Choroid plexus epithelial cell (primary cell): Measurements from ENCODE around the gene ACBD3.

ENCODE experiments used
- DNase-seq: peaks from one replicate; pipeline ENCODE4 v3.0.0-alpha.2; 2010; ENCODE audit warnings: low read depth
- H3K4me3 ChIP-seq: 2 replicates; pipeline ENCODE4 v1.5.1; 2011; ENCODE audit warnings: low read depth, mild to moderate bottlenecking, control low read depth, low read length, moderate library complexity
- TF ChIP-seq, protein P1 (sequence below): conservative IDR thresholded peaks from 2 replicates; pipeline ENCODE4 v1.5.1; 2011; ENCODE audit warnings: low read depth, mild to moderate bottlenecking, control low read depth, inconsistent platforms, low read length, moderate library complexity

ACBD3 gene

DNA sequence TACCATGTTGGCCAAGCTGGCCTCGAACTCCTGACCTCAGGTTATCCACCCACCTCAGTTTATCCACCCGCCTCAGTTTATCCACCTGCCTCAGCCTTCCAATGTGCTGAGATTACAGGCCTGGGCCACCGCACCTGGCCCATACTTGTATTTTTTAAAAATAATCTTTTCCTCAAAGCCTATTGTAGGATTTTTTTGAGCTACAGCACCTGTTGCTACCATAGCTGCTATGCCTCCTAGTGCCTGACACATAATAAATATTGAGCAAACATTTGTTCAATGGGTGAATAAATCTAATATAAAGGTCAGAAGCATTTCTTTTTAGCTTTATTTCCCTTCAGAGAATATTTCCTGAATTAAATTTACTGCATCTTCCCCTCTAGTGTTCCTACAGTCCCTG, 15.7 kb upstream of the ACBD3 start:
- TF ChIP-seq, protein P1, sequence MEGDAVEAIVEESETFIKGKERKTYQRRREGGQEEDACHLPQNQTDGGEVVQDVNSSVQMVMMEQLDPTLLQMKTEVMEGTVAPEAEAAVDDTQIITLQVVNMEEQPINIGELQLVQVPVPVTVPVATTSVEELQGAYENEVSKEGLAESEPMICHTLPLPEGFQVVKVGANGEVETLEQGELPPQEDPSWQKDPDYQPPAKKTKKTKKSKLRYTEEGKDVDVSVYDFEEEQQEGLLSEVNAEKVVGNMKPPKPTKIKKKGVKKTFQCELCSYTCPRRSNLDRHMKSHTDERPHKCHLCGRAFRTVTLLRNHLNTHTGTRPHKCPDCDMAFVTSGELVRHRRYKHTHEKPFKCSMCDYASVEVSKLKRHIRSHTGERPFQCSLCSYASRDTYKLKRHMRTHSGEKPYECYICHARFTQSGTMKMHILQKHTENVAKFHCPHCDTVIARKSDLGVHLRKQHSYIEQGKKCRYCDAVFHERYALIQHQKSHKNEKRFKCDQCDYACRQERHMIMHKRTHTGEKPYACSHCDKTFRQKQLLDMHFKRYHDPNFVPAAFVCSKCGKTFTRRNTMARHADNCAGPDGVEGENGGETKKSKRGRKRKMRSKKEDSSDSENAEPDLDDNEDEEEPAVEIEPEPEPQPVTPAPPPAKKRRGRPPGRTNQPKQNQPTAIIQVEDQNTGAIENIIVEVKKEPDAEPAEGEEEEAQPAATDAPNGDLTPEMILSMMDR = no peak
- no peak for DNase-seq
- no peak overlapping the region for H3K4me3 ChIP-seq

DNA sequence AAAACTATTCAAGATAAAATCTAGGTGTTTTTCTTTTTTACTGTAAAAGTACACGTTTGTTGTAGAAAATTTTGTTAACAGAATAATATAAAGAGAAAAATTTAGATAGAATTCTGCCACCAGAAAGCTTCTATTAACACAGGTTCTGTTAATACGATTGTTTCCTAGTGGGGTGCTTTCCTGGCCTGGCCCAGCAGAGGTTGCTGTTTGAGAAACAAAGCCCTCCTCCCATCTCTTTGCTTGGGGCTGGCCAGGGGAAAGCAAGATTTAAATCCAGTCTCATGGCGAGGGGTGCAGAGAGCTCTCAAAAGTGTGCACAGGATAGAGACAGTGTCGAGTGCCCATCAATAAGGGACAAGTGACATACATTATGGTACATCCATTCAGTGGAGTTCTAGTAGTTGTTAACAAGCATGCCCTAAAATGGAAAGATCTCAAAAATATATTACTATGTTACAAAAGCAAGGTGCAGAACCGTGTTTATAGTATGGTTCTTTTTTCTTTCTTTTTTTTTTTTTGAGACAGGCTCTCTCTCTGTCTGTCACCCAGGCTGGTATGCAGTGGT, 14.6 kb upstream of the ACBD3 start:
- H3K4me3 ChIP-seq = no peak overlapping the region
- DNase-seq = peak; percentile 57
- TF ChIP-seq, protein P1 = peak; percentile 76

DNA sequence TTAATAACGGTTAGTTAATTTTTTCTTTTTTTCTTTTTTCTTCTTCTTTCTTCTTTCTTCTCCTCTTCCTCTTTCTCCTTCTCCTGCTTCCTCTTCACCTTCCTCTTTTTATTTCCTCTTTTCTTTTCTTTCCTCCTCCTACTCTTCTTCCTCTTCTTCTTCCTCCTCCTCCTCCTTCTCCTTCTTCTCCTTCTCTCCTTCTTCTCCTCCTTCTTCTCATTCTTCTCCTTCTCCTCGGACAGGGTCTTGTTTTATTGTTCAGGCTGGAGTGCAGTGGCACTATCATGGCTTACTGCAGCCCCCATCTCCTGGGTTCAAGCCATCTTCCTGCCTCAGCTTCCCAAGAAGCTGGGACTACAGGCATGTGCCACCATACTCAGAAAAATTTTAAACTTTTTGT, 13.4 kb upstream of the ACBD3 start:
- no peak overlapping the region for H3K4me3 ChIP-seq
- no peak for DNase-seq
- TF ChIP-seq, protein P1 = no peak

DNA sequence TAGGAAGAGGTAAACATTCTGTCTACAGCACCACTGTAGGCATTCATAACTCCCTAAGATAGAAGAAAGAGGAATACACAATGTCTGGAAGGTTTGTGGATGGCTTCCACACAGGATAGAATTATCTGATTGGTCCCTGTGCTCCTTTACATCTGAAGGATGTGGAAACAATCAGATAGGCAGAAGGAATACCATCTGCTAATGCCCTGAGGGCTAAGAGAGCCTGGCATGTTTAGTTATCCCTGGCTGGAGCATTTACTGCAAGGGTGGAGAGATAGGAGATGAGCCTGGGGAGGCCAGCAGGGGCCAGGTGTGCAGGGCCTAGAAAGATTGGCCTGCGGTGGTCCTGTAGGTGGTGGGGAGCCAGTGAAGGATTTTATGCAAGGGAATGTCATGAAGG, 8.6 kb upstream of the ACBD3 start:
- DNase-seq = no peak
- TF ChIP-seq, protein P1 = no peak
- no peak overlapping the region for H3K4me3 ChIP-seq

DNA sequence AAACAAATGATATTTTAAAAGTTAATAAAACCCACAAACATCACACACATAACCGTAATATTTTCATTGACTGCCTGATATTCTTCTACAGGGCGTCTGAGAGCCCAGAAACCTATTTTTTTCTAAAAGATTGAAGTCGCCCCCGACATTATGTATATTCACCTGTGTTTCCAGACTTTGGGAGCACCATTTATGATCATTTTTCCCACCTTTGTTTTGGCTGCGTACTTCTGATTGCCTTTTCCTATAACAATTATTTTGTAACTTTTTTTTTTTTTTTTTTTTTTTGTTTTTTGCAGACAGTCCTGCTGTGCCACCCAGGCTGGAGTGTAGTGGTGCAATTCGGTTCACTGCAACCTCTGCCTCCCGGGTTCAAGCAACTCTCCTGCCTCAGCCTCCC, 839 bp upstream of the ACBD3 start:
- TF ChIP-seq, protein P1 = no peak
- DNase-seq = no peak
- peak overlapping the region; percentile 94 for H3K4me3 ChIP-seq

DNA sequence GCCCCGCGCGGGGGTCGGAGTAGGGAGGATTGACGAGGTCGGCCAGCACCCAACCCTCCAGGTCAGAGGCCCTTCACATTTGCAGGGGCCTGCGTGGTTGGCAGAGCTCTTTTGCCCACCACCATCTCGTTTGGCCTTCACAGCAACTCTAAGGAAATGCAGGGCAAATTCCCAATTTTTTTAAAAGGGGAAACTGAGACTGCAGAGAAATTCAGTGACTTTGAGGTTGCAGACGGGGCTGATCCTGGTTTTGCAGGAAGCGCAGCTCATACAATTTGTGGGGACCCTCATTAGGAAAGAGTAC, 430 bp upstream of the ACBD3 start:
- TF ChIP-seq, protein P1 = no peak
- no peak for DNase-seq
- H3K4me3 ChIP-seq = peak overlapping the region; percentile 94

DNA sequence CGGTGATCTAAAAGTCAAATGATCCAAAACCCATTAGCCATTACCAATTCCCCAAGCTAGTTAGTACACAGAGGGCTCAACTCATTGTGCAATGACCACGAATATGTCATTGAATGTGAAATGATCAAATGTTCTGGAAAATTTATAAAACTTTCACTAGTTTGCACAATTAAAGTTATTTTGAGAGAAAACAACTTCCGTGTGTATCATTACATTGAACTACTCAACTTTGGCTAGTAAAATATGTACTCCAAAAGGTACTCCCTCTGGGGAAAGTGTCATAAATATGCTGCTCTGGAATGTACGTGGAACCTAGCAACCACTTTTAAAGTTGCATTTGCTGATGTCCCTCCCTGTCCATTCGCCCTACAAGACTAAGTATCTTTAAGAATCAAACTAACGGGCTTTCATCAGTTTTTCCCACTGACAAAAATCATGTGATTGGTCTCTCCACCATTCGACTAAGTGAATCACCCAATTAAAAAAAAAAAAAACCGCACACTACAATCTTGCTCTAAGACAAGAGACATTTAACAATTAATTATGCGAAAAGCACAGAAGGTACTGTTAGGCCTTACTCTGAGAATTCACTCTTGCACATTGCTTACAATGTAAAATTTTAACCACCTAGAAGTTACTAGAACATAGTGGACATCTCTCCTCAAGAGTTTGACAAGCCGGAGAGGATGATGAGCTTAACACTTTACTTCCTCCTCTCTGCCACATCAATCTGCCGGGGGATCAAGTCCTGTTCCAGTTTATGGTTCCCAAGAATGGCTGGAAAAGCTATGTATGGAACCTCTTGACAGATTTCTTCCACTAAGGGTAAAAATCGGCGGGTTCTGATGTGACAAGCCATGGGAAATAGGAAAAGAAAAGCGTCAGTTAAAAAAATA, 1.2 kb downstream of the ACBD3 start:
- H3K4me3 ChIP-seq = peak overlapping the region; percentile 94
- peak; percentile 54 for DNase-seq
- TF ChIP-seq, protein P1 = no peak
